GM18868 (cell line): ENCODE data around the gene CNBD2.
A peak's percentile ranks its signal among the peaks of the same experiment; 100 is the strongest.
"Not testable (repeated sequence)": the region's sequence is repeated elsewhere in the genome, so short reads cannot be mapped to it uniquely, and the experiment has no call there.

Experiments
- ATAC-seq: cut with Tn5 transposase; IDR thresholded peaks from one replicate; pipeline ENCODE4 v1.9.1; 2021; ENCODE audit warnings: mild to moderate bottlenecking, moderate library complexity; ENCODE audit not compliant: unreplicated experiment

The CNBD2 gene

DNA sequence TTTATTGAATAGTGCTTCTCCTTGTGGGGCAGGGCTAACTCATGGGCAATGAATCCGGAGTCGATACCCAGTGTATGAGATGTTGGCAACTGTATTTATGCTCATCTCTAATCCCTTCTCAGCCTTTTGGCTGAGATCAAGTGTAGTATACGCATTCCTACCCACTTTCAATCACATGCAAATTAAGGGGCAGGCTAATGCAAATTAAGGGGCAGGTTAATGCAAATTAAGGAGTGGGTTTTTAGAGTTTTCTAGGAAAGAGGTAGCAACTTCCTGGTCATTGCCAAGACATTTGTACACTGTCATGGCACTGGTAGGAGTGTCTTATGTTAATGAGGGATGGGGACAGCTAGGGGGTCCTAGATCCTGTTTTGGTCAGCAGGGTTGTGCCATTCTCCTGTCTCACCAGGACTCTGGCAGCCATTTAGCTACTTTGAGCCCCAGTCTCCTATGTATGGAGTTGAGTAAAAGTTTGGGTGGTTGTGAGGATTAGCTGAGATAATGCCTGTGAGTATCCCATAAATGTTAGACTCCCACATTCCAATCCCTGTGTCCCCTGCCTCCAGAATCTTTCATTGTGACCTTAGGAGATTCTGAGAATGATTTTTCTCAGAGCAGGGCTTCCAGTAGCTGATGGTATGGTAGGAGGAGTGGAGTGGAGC is at the start of gene CNBD2:
CNBD2 (plus strand) TSS at position 612 of the 662 bp plus-strand sequence. CDS start 173 bp downstream, outside the sequence.
- no peak for ATAC-seq

DNA sequence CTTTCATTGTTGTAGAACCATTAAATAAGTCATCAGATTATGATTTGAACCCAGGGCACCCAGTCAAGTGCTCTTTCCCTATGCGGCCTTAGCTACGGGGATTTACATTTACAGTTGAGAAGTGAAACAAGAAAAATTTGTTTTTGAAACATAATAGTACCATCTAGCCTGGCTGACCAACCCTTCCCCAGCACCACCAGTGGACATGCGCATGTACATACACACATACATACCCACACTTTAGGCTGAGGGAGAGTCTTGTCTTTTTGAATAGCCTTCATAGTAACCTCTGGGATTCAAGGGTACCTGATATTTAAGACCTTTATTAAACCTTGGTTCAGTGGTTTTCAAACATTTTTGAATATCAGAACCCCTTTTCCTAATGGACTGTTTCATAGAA is 47.9 kb upstream of the CNBD2 start:
- ATAC-seq: no peak

DNA sequence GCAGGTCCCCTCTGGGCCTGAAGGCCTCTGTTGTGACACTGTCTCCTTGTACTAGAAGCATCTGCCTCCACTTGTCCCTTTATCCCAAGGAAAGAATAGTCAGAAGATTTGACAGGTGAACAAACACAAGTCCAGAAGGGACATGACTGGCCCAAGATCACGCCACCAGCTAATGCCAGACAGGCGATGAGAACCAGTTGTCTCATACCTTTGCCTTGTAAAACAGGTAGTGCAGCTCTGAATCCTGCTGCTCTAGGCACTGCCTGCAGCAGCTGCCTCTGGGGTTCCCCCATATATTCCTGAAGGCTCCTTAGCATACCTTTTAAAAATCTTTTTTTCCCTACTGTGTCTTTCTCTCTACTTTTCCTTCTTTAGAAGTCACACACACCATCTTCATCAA is 39.1 kb upstream of the CNBD2 start:
- no peak for ATAC-seq

DNA sequence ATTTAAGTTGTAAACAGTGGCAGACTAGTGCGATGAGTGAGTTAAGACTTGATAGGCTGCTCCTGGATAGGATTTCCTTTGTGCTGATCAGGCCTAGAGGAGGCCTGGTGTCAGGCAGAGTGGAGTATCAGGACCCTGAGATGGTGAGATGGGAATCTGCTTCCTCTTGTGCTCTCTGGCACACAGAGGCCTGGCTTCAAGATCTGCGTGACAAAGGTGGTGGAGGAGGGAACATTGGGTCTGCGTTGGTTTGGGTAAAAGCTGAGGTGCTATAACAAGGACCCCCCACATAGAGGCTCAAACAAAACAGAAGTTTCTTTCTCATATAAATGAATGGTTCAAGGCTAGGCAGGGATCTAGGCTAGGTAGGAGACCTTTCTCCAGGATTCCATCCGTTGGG is 34.3 kb upstream of the CNBD2 start:
- no peak for ATAC-seq

DNA sequence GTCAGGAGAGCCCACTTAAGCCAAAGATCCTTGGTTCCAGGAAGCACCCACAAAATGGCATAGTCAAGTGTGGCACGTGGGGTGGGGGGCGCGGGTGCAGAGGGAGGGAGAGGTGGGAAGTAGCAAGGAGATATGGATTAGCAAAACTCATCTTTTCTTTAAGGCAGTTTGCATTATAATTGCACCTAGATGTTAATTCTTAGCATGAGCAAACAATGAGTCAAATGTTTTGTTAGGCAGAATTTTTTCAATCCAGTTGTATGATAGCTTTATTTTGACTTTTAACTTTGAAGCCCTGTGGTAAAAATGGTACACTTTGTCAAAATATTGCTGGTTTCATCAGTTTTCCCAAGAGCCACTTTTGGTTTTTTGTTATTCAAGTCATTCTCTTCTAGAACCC is 29.1 kb upstream of the CNBD2 start:
- ATAC-seq: no peak

DNA sequence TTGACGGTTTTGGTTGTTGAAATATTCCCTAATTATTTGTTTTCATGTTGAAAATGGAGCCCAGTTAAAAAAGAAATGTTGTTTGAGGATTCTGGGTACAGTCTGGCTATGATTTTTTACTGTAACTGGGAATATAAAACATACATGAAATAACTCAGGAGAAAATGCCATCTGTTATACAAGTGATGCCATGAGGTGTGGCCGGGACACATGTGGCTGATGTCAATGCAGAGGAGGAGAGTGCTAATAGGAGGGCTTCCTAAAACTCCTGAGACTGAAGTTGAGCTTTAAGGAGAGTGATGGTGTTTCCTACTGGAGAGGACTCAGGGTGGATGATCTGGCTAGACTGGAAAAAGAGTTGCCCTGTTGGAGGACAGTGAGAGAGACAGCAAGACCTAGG is 26.8 kb upstream of the CNBD2 start:
- no peak for ATAC-seq

DNA sequence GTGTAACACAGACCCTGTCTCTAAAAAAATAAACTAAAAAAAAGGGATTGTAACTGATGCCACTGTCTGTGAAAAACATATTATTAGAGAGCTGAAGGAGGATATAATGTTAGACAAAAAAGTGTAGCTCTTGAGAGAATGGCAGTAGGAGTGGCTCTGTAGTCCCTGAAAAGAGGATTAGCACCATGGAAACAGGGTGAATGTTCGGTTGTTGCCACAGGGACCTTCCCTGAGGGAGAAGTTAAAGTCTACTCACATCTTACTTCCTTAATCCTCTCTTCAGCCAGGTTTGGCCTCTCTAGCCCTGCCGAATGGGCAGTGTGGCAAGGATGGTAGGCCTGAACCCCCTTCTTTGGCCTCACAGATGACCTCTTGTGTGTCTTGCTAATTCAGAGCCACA is 26.1 kb upstream of the CNBD2 start:
- no peak for ATAC-seq

DNA sequence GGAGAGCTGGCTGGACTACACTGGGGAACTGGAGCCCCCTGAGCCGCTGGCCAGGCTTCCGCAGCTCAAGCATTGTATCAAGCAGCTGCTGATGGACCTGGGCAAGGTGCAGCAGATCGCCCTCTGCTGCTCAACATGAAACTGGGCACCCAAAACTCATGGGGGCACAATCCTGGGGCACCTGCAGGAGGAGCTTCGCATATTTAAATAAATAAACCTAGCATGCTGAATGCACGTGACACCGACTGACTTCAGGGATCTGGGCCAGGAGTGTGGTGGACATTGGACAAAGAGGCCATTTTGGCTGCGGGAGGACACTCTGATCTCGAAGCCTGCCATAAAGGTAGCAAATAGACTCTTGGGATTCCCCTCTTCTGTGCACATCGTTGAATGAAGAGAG is 20.9 kb upstream of the CNBD2 start:
- no peak for ATAC-seq

DNA sequence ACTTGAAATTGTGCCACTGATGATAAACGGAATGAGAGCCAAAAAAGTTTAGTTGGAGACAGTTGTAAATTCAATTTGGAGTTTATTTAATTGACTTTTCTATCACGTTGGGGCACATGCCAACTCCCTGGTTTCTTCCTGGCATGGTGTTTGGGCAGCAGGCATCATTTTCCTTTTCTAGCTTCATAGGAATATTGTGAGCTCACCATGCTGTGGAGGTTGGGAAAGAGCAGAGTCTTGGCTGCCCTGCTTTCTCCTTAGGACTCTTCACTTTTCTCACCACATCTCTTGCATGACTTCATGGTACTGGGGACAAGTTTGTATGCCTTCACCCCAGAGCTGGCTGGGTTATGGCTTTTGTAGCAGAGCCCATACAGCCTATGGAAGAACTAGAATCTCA is 20.5 kb upstream of the CNBD2 start:
- no peak for ATAC-seq

DNA sequence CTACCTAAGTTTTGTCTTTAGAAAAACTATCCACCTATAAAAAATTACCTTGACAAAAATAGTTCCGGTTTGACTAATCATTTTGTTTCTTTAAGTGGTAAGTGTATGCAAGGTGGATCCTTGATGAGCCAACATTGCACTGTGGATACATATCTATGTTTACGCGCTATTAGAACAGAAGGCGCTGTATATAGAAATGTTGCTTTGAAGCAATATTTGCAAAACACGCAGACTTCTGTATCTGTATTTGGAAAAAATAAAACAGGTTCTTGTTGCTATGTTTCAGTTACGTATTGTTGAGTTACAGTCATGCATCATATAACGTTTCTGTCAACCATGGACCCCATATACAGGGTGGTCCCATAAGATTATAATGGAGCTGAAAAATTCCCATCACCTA is 18.3 kb upstream of the CNBD2 start:
- no peak for ATAC-seq

DNA sequence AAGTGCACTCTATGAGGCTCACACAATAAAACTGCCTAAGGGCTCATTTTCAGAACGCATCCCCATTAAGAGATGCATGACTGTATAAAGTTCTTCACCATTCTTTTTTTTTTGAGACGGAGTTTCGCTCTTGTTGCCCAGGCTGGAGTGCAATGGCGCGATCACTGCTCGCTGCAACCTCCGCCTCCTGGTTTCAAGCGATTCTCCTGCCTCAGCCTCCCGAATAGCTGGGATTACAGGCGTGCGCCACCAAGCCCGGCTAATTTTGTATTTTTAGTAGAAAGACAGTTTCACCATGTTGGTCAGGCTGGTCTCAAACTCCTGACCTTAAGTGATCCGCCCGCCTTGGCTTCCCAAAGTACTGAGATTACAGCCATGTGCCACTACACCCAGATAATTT is 16.3 kb upstream of the CNBD2 start:
- not testable (repeated sequence) for ATAC-seq

DNA sequence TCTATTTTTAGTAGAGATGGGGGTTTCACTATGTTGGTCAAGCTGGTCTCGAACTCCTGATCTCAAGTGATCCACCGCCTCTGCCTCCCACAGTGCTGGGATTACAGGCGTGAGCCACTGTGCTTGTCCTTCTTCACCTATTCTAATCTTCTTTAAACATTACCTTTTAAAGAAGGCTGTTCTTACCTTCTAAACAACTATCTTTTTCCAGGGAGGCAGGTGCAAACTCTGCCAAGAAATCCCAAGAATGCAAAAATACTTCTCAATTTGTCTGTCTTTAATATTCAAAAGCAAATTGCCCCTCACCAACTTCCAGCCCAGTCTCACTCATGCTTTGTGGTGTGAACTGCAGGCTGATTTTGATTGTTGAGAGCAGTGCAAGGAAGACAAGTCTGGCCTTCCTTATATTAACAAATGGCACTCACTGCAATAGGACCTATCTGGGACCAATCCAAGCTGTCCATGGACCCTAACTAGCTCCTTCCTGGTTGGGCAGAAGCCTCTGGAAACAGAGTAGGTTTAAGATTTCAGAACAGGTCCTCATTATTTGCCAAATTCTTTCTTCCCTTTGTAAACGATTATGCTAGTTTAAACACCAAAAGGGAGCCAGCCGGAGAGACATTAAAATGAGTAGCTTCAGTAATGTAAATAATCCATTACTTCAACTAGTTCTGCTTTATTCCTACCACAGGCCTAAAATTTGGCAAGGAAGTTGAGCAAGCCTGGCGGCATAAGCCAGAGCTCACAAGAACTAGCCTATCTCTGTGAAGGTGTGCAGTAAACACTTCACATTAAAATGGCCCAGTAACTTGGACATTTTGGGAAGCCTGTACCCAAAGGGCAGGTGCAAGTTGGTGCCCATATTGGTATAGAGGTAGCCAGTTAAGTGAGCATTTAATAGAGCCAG is 15.7 kb upstream of the CNBD2 start:
- no peak for ATAC-seq

DNA sequence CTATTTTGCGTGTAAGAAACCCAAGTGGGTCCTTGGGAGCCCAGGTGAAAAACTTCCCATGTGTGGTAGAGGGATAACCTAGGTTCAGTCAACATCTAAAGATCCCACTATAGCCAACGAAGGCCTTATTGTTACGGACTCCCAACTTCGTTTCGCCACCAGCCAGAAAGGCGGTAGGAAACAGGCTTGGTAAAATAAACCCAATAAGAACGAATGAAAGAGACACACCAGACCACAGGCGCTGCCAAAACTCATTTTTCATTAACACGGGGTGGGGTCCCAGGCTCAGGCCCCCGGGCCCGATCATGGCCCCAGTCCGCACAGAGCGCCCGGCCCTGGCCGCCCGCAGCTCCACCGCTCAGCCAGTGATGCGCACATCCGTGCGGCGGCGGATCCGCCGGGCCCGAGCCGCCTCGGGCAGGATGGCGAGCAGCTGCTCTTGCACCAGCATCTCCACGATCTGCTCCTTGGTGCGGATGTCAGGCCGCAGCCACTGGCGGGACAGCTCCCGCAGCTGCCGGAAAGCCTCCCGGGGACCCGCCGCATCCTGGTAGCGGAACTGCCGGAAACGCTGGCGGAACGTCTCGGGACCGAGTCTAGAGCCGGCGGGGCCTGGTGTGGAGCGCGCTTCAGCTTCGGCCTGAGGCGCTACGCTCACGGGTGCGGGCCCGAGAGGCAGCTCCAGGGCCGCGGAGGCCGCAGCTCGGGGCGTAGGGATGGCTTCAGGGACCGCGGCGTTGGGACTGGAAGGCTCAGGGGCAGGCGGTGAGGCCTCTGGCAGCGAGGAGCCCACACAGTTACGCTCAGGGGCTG is 14.8 kb upstream of the CNBD2 start:
- ATAC-seq: peak; percentile 11

DNA sequence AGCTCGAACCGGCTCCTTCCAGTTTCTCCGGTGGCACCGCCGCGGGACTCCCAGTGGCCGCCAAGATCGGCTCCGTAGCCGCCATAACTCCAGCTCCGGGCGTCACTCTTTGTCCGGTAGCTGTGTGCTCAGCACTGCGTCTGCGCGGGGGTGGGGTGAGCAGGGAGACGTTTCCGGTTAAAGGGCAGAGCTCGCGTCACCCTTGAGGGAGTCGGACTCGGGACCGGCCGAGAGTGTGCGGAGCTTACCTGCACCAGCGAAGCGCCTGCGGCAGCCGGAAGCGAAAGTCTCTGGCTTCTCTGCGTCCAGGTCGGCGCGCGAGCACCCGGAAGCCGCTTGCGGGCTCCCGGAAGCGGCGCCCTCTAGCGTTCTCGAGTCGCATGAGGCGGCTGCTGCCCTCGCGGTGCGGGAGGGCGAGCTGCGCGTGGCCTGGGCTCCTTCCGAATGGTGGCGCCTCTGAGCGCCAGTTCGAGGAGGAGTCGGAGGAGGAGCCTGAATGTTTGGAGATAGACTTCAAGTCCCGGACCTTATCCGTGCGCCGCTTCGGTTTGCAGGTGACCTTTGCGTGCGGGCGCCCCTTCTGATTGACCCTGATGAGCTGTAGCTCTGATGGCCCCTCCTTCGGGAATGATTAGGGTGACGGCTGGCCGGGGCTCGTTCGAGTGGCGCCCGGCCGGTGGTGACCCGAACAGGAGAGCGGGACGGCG is 14.0 kb upstream of the CNBD2 start, which contains the start of gene SCAND1:
SCAND1 (minus strand) TSS at position 303 of the 707 bp plus-strand sequence; CDS start at position 85, 218 bp downstream.
- peak; percentile 84 for ATAC-seq

DNA sequence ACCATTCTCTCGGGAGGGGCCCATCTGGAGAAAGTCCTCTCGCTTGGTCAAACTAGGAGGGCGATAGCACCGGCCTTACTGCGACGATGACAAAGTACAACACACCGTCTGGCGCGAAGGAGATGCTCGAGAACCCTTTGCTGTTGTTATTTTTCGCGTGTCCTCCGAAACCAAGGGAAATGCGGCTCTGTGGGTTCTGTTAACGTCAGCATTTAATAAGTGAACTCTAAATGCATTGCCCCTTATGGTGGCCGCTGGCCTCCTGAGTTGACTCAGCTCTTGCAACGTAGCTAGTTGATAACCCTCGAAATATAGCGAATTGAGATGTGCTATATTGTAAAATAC is 13.5 kb upstream of the CNBD2 start:
- ATAC-seq: no peak

DNA sequence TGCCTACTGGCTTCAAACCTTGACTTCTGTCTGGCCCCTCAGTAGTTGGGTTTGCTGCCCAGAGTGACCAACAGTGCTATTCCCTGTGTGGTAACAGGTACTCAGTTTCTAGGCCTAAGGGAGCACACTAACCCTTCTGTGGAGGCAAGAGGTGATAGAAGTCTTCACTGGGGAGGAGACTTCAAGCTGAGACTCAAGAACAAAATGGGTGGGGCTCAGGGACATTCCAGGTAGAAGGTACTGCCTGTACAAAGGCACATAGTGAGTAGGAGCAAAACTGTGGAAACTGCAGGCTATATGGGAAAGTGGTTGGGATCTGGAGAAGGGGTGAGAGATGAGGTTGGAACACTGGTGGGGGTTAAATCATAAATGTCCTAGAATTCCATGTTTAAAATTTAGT is 11.8 kb upstream of the CNBD2 start:
- no peak for ATAC-seq

DNA sequence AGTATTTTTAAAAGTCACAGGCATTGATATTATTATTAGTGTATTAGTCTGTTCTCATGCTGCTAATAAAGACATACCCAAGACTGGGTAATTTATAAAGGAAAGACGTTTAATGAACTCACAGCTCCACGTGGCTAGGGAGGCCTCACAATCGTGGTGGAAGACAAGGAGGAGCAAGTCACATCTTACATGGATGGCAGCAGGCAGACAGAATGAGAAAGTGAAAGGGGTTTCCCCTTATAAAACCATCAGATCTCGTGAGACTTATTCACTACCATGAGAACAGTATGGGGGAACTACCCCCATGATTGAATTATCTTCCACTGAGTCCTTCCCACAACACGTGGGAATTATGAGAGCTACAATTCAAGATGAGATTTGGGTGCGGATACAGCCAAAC is 9.1 kb upstream of the CNBD2 start:
- not testable (repeated sequence) for ATAC-seq

DNA sequence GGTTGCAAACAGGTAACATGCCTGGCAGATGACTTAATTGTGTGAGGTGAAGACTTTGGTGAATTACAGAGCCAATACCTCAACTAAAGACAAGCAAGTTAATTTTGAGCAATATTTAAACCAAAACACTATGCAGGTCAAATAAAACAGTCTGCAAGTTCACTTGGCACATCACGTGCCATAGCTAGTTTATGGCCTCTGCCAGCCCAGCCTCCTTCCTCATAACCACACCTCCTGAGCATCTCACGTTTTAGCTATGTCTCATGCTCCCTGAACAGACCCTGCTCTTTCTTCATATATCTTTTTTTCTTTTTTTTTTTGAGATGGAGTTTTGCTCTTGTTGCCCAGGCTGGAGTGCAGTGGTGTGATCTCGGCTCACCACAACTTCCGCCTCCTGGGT is 4.5 kb upstream of the CNBD2 start:
- no peak for ATAC-seq

DNA sequence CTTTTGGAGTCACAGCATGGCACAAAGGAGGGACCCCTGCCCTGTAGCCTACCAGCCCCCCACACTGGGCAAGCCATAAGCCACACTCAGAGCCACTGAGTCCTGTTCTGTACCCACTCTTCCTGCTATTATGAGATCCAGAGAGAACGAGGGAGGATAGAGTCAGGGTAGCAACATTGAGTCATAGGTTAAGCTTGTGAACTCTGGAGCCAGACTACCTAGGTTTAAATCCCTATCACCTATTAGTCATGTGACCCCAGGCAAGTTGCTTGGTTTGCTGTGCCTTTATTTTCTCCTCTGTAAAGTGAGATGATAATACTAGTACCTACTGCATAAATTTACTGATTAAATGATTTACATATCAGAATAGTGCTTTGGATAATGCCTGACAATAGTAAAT is 540 bp downstream of the CNBD2 start:
- ATAC-seq: no peak

DNA sequence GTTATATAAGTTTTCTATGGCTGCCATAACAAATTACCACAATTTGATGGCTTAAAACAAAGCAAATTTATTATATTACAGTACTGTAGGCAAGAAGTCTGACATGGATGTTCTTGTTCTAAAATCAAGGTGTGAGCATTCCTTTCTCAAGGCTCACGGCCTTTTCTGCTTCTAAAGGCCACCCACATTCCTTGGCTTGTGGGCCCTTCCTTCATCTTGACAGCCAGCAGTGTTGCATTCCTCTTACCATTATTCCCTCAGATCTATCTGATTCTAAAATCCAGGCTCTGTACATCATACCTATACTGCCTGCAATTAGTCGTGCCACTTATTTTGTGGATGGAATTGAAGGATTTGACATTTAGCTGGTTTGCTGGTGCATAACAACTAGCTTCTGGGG is 3.6 kb downstream of the CNBD2 start:
- ATAC-seq: no peak

DNA sequence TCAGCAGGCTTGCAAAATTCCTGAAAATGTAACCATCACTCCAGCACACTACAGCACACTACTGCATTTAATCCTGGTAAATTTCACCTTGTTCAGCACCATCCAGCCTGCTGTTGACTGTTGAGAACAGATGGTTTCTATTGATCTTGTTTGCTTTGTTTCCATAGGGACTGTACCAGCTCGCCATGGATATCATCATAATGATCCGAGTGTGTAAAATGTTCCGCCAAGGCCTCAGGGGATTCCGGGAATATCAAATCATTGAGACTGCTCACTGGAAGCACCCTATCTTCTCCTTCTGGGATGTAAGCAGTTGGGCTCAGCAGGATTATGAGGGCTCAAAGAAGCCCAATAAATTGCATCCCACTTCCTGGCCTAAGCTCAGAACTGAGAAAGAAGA is 4.1 kb downstream of the CNBD2 start:
- no peak for ATAC-seq
